HL-60 (cell line): ENCODE results near the gene COL23A1.

Source experiments
- CTCF ChIP-seq: IDR thresholded peaks from one replicate; pipeline ENCODE4 v1.5.1; 2011; ENCODE audit warnings: low read length, control low read depth, inconsistent platforms; ENCODE audit not compliant: insufficient read depth
- GABPA ChIP-seq: IDR thresholded peaks from 2 replicates; pipeline ENCODE4 v1.6.1; 2012; ENCODE audit warnings: low read depth
- POLR2AphosphoS5 ChIP-seq: IDR thresholded peaks from 2 replicates; pipeline ENCODE4 v1.6.1; 2012; ENCODE audit warnings: low read depth
- REST ChIP-seq: IDR thresholded peaks from 2 replicates; pipeline ENCODE4 v1.6.1; 2012; ENCODE audit warnings: low read depth; ENCODE audit not compliant: insufficient replicate concordance

- no peak for TF ChIP-seq CTCF
- no peak for TF ChIP-seq POLR2AphosphoS5
- no peak for TF ChIP-seq REST
- TF ChIP-seq GABPA: no peak
These were observed 190.5 kb downstream of the COL23A1 start for GRCh38 chr5:178399701-178400095.
